Measurements from ENCODE around the gene GNPDA1. TPM values are rescaled to one million over a fixed set of nuclear protein-coding genes. Genes with fewer than 3 reads are reported as not detected.
A peak's percentile ranks its signal among the peaks of the same experiment; 100 is the strongest.

GNPDA1 gene
- total RNA-seq, 1 experiment from 2014 or later: 52.4 TPM

DNA sequence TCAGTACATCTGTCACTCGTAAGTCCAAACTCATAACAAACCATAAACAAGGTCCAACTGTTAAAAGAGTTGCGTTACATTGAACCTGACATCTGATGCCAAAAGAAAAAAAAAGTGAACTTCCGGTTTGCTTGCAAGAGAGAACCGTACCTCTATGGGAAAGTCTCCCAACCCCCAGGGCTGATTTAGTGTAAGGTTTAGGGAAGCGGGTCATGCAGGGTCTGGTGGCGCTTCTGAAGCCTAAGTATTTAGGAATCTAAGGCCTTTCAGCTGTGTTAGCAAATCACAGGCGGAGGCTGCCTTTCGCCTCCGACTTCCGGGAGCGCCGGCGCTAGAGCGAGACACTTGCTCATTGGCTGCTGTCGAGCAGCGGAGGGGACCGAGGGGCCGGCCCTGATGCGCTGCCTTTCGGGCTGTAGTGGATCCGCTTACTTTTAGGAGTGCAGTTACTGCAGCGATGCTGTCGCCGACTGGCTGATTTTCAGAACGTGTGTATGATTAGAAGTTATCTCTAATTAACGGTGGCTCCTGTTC, 12.0 kb upstream of the GNPDA1 start:
- peak overlapping the region; percentile 35 for H3K4me3 ChIP-seq (ENCODE audit: low read depth, low read length, poor library complexity, severe bottlenecking)
- intact Hi-C loops (cut with micrococcal nuclease; ENCODE audit: unreplicated experiment): no loop called here
- no peaks in the 10 kb centered on the region for H3K36me3 ChIP-seq (ENCODE audit: insufficient read depth, low read length, poor library complexity, severe bottlenecking)
- no peaks in the 10 kb centered on the region for H3K27me3 ChIP-seq (replicated peaks; ENCODE audit: insufficient read depth, low read depth, low read length, poor library complexity)
- CTCF ChIA-PET: interaction anchor here (1.3 kb wide), 1 partner anchor 13 kb away, joined by 5 read pairs; no protein-coding TSS in a partner anchor
- TF ChIP-seq EZH2 (IDR thresholded peaks at IDR 0.05; ENCODE audit: borderline replicate concordance, low read depth, low read length, poor library complexity, severe bottlenecking): no peak
- TF ChIP-seq, protein P1, sequence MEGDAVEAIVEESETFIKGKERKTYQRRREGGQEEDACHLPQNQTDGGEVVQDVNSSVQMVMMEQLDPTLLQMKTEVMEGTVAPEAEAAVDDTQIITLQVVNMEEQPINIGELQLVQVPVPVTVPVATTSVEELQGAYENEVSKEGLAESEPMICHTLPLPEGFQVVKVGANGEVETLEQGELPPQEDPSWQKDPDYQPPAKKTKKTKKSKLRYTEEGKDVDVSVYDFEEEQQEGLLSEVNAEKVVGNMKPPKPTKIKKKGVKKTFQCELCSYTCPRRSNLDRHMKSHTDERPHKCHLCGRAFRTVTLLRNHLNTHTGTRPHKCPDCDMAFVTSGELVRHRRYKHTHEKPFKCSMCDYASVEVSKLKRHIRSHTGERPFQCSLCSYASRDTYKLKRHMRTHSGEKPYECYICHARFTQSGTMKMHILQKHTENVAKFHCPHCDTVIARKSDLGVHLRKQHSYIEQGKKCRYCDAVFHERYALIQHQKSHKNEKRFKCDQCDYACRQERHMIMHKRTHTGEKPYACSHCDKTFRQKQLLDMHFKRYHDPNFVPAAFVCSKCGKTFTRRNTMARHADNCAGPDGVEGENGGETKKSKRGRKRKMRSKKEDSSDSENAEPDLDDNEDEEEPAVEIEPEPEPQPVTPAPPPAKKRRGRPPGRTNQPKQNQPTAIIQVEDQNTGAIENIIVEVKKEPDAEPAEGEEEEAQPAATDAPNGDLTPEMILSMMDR (conservative IDR thresholded peaks at IDR 0.05; ENCODE audit: low read depth, low read length): no peak
- DNase-seq (ENCODE audit: low spot score): peak; percentile 94
- POLR2A ChIA-PET (ENCODE audit: low non-redundant PET): interaction anchor here (0.6 kb wide), 1 partner anchor 92 kb away, joined by 4 read pairs; no protein-coding TSS in a partner anchor
- peaks cover 6% of the 10 kb centered on the region for H3K9me3 ChIP-seq (ENCODE audit: low read depth, low read length, poor library complexity, severe bottlenecking)
- H3K27ac ChIP-seq (ENCODE audit: low read depth, low read length, poor library complexity, severe bottlenecking): peak overlapping the region; percentile 70
- BruUV-seq (replicated peaks): no TSS peak
- H3K4me1 ChIP-seq (ENCODE audit: insufficient read depth, low read length, poor library complexity, severe bottlenecking): peaks cover 3% of the 10 kb centered on the region

DNA sequence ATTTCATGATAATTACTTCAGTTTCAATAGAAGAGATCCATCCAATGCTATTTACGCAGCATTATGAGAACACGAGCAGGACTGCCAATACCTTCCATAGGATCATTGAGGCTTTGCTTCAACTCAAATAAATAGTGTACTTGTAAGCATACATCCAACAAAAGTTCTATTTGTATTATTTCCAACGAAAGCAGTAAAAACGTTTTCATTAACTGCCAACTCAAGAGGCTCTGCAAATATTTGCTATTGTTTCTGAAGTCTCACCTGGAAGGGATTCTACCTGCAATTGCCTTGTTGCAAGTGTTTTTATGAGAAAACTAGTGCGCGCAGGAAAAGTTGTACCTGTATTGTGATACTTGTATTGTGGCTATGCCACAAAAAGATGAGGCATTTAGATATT, 11.0 kb upstream of the GNPDA1 start:
- BruUV-seq (replicated peaks): no TSS peak
- CTCF ChIA-PET: no interaction called here
- Histone ChIP-seq H3K27ac (ENCODE audit: low read depth, low read length, poor library complexity, severe bottlenecking) (no peak overlapping the region), H3K4me3 (ENCODE audit: low read depth, low read length, poor library complexity, severe bottlenecking) (no peak overlapping the region), H3K36me3 (ENCODE audit: insufficient read depth, low read length, poor library complexity, severe bottlenecking) (no peaks in the 10 kb centered on the region), H3K27me3 (replicated peaks; ENCODE audit: insufficient read depth, low read depth, low read length, poor library complexity) (no peaks in the 10 kb centered on the region), H3K9me3 (ENCODE audit: low read depth, low read length, poor library complexity, severe bottlenecking) (peaks cover 6% of the 10 kb centered on the region), H3K4me1 (ENCODE audit: insufficient read depth, low read length, poor library complexity, severe bottlenecking) (peaks cover 3% of the 10 kb centered on the region)
- no peak for TF ChIP-seq EZH2 (IDR thresholded peaks at IDR 0.05; ENCODE audit: borderline replicate concordance, low read depth, low read length, poor library complexity, severe bottlenecking)
- TF ChIP-seq, protein P1 (conservative IDR thresholded peaks at IDR 0.05; ENCODE audit: low read depth, low read length): no peak
- intact Hi-C loops (cut with micrococcal nuclease; ENCODE audit: unreplicated experiment): no loop called here
- DNase-seq (ENCODE audit: low spot score): no peak
- POLR2A ChIA-PET (ENCODE audit: low non-redundant PET): no interaction called here

DNA sequence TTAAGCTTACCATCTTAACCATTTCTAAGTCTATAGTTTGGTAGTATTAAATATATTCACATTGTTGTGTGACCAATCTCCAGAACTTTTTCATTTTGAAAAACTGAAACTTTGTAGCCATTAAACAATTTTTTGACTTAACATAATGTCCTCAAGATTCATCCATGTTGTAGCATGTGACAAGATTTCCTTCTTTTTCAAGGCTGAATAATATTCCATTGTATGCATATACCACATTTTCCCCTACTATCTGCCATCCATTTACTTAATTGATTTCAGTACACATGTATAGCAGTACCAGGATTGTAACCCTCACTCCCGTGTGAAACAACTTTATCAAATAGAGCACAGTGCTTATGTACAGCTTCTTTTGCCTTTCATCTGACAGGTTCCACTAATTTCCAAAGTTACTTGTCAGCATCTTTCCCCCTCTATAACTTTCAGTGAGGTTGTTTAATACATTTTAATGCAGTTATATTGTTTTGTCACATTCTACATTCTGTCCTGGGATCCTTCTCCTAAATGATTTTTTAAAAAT, 7.4 kb upstream of the GNPDA1 start:
- H3K27me3 ChIP-seq (replicated peaks; ENCODE audit: insufficient read depth, low read depth, low read length, poor library complexity): no peaks in the 10 kb centered on the region
- ChIA-PET POLR2A (ENCODE audit: low non-redundant PET) (interaction anchor here (0.6 kb wide), 1 partner anchor 38 kb away, joined by 4 read pairs; no protein-coding TSS in a partner anchor), CTCF (no interaction called here)
- no peak overlapping the region for H3K4me3 ChIP-seq (ENCODE audit: low read depth, low read length, poor library complexity, severe bottlenecking)
- no peaks in the 10 kb centered on the region for H3K36me3 ChIP-seq (ENCODE audit: insufficient read depth, low read length, poor library complexity, severe bottlenecking)
- BruUV-seq (replicated peaks): no TSS peak
- H3K27ac ChIP-seq (ENCODE audit: low read depth, low read length, poor library complexity, severe bottlenecking): no peak overlapping the region
- no peak for TF ChIP-seq EZH2 (IDR thresholded peaks at IDR 0.05; ENCODE audit: borderline replicate concordance, low read depth, low read length, poor library complexity, severe bottlenecking)
- TF ChIP-seq, protein P1 (conservative IDR thresholded peaks at IDR 0.05; ENCODE audit: low read depth, low read length): no peak
- intact Hi-C loops (cut with micrococcal nuclease; ENCODE audit: unreplicated experiment): no loop called here
- H3K9me3 ChIP-seq (ENCODE audit: low read depth, low read length, poor library complexity, severe bottlenecking): peaks cover 6% of the 10 kb centered on the region
- DNase-seq (ENCODE audit: low spot score): no peak
- peaks cover 7% of the 10 kb centered on the region for H3K4me1 ChIP-seq (ENCODE audit: insufficient read depth, low read length, poor library complexity, severe bottlenecking)
